Erythroblast (primary cell): ENCODE results near the gene ORAI2.
"Not testable (repeated sequence)": the region's sequence is repeated elsewhere in the genome, so short reads cannot be mapped to it uniquely, and the experiment has no call there.

ENCODE experiments used
- DNase-seq, 2 experiments: peaks; one replicate each; lab custom pipeline; 2025; lab: John Stamatoyannopoulos, UW
- GATA1 ChIP-seq: IDR thresholded peaks from 2 replicates; pipeline ENCODE4 v1.6.1; 2011; ENCODE audit warnings: low read depth, mild to moderate bottlenecking, control low read depth, low read length, moderate library complexity
- POLR2A ChIP-seq: IDR thresholded peaks from 2 replicates; pipeline ENCODE4 v1.6.1; 2011; ENCODE audit warnings: mild to moderate bottlenecking, low read length

ORAI2 gene

DNA sequence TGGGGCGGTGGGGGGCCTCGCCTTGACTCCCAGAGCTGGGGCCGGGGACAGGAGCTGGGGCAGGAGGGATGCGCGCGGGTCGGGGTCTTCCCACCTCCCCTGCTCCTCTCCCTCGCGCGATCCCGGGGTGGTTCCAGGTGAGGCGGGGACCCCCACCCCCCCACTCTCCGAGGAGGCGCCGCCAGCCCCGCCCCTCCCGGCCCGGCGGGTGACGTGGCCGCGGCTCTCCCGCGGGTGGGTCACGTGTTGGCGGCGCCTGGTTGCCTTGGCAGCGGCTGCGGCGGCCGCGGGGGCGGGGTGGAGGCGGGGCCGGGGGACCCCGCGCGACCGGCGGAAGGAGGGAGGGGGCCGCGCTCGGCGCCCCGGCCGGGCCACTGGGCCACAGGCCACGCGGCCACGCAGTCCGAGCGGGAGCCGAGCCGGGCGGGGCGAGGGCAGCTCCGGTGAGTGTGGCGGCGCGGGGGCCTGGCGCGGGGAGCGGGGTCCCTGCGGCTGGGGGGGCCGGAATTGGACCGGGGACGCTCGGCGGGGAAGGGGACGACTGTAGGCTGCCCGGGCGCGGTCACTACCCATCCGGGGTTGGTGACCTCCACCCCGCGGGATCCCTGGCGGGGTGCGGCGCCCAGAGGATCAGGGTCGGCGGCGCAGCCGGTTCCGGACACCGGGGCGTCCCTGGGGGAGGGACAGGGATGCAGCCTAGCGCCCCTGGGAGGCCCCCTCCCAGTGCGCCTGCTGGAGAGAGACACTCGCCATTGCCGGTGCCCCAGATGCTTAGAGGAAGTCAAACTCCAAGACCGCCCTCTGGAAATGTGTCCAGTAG is at the start of gene ORAI2:
Gene ORAI2 (plus strand): TSS at position 357 of the 820 bp plus-strand sequence. CDS start 5,382 bp downstream, outside the sequence.
- TF ChIP-seq POLR2A = peak; percentile 6
- no peak for TF ChIP-seq GATA1
- peak; percentile 73 to 84 for DNase-seq

DNA sequence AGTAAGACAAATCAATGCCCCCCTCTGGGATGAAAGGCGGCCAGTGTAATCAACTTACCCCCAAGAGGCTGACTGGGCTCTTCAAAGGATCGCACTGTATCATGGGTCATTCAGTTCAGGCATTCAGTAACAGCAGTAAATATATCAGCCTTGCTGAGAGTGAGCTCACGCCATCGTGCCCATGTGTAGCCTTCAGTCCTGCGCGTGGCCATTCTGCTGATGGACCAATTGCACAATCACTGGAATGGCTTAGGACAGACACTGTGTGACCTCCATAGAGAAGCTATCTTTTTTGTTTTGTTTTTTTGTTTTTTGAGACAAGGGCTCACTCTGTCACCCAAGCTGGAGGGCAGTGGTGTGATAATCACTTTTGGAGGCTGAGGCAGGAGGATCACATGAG is 46.3 kb upstream of the ORAI2 start:
- TF ChIP-seq GATA1 (no peak), POLR2A (no peak)
- DNase-seq = no peak

DNA sequence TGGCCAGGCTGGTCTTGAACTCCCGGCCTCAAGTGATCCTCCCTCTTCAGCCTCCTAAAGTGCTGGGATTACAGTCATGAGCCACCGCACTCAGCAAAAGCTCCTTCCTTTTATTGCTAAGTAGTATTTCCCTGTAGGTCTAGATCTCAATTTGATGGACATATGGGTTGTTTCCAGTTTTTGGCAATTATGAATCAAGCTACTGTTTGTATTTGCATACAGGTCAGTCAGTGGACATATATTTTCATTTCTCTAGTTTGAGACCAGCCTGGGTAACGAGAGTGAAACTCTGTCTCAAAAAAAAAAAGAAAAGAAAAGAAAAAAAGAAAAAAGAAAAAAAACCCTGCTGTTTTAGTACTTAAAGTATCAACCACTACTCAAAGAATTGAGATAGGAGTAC is 43.6 kb upstream of the ORAI2 start:
- DNase-seq = no peak
- TF ChIP-seq GATA1 (no peak), POLR2A (no peak)

DNA sequence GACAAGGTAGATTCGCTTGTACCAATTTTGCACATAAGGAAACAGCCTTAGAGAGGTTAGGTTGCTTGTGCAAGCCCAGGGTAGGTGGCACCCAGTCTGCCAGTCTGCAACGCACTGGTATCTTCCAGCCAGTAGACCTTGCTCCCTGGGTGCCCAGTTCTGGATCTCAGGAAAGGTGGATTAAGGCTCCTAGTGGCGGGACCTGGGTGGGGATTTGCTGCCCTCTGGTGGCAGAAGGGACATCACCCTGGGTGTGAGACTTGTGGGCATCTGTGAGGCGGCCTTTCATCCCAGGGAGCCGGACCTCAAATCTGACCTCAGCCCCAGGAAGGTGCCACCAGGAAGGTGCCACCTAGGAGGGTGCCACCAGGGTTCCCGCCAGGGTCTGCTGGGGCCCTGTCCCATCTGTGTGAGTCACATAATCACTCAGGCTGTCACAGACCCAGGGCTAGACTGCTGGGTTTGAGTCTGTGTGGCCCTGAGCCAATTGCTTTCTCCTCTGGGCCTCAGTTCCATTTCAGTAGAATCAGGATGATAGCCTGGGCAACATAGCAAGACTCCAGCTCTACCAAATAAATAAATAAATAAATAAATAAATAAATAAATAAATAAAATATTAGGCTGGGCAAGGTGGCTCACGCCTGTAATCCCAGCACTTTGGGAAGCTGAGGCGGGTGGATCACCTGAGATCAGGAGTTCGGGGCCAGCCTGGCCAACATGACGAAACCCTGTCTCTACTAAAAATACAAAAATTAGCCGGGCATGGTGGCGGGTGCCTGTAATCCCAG is 42.5 kb upstream of the ORAI2 start:
- no peak for TF ChIP-seq GATA1
- no peak for TF ChIP-seq POLR2A
- DNase-seq = peak; percentile 67 to 86

DNA sequence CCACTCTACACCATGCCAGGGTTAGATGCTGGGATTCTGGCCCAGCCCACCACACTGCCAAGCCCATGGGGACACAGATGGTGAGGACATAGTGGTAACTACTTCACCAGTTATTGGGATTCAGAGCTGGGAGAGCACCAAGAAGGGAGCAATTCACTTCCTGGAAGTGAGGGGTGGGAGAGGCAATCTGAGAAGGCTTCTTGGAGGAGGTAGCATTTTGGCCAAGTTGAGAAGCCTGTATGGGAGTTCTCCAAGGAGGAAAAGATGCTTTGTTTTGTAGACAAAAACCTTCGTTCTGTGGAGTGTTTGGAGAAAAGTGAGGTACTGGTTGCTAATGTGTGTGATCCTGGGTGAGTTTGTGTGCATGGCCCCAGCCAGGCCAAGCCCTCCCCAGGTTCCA is 41.0 kb upstream of the ORAI2 start:
- DNase-seq = no peak
- TF ChIP-seq GATA1 = no peak
- no peak for TF ChIP-seq POLR2A

DNA sequence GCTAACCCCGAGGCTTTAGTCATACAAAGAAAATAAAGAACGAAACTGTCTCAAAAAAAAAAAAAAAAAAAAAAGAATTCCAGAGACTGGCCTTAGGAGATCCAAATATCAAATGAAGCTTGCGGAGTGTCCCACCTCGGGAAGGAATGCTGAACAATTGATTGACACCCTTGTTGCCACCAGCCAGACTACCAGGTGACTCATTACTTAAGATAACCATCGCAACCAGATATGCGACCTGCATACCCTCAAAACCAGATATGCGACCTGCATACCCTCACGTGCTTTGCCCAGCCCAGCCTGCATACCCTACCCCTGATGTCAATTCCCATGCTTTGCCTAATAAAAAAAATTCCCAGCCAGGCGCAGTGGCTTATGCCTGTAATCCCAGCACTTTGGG is 39.9 kb upstream of the ORAI2 start:
- no peak for DNase-seq

DNA sequence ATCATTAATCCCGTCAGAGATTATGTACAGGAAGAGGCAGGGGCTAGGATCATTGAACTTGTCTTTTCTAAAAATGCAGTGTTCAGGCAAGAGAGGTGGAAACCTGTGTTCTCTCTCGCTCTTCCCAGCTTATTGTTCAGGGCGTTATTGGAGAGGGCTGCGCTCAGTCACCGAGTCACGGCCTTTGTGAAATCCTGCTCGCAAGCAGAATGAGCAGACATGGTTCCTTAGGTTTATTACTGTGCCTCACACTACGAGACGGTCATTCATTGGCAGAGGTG is 37.8 kb upstream of the ORAI2 start:
- no peak for TF ChIP-seq POLR2A
- TF ChIP-seq GATA1 = no peak
- DNase-seq = no peak

More for the DNA sequence above, 39.9 kb upstream of the ORAI2 start:
- TF ChIP-seq GATA1 (no peak), POLR2A (no peak)

DNA sequence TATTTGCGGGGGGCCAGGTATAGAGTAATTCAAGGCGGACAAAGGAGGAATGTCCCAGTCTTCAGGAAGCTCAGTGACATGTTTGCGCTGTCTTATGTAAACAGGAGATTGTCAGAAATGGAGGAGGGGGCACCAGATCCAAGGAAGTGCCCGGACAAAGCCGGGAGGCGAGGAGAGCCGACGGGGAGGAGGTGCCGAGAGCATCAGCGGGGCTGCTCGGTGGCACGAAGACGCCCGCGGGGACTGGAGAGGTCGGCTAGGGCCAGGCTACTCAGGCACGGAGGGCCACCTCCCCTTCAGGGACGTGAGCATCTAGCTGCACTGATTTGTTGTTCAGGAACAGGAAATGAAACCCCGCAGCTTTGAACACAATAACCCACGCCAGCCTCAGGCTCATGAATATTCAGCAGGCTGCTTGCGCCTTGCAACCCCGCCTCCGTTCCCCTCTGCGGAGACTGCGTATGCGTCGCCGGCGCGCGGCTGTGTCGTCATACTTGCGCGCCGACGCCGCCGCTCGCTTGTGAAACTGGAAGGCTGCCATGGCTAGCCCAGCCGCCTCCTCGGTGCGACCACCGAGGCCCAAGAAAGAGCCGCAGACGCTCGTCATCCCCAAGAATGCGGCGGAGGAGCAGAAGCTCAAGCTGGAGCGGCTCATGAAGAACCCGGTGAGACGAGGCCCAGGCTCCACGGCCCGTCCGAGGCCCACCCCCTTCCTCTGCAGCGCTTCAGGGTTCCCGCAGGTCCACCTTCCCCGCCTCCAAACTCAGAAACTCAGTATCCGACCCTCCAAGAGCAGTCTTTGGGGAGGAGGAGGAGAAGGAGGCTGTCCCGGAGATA is 37.3 kb upstream of the ORAI2 start, which contains the start of gene PRKRIP1:
Gene PRKRIP1 (plus strand): TSS at position 491 of the 837 bp plus-strand sequence. CDS start 49 bp downstream, at position 540.
- DNase-seq = peak; percentile 90 to 94
- TF ChIP-seq GATA1 = no peak
- TF ChIP-seq POLR2A = peak; percentile 61

DNA sequence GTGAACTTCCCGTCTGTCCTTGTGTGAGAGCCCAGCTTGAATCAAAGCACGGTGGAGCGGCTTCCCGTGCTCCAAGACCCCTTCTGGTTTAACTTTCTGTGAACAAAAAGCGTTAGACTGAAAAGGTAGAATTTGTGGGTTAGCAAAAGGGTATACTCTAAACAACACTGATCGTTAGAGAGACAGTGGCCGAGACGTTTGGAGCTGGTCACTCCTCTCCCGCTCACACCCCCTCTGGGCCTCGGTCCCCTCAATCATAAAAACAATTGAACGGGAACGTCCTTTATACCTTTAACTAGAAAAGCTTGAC is 36.7 kb upstream of the ORAI2 start:
- DNase-seq = no peak
- TF ChIP-seq GATA1 (no peak), POLR2A (peak; percentile 31)

DNA sequence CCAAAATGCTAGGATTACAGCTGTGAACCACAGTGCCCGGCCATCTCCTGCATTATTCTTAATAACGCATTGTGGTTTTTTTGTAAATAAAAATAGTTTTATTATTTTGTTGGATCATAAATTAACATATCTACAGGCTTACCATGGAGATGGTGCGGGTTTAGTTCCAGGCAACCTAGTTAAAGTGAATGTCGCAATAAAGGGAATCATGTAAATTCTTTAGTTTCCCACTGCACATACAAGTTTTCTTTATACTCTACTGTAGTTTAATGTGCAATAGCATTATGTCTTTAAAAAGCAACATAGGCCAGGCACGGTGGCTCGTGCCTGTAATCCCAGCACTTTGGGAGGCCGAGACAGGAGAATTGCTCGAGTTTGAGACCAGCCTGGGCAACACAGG is 34.8 kb upstream of the ORAI2 start:
- DNase-seq = no peak
- TF ChIP-seq POLR2A = no peak
- no peak for TF ChIP-seq GATA1

DNA sequence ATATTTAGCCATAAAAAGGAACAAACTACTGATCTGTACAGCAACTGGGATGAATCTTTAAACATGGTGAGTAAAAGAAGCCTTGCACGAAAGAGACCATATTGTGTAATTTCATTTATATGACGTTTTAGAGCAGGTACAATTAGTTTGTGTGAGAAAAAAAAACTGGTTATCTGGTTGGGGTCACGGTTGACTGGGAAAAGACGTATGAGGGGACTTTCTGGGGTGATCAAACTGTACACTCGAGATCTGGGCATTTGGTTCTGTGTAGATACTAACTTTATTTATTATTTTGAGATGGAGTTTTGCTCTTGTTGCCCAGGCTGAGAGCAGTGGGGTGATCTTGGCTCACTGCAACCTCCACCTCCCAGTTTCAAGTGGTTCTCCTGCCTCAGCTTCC is 33.0 kb upstream of the ORAI2 start:
- TF ChIP-seq GATA1 (no peak), POLR2A (no peak)
- DNase-seq = no peak

DNA sequence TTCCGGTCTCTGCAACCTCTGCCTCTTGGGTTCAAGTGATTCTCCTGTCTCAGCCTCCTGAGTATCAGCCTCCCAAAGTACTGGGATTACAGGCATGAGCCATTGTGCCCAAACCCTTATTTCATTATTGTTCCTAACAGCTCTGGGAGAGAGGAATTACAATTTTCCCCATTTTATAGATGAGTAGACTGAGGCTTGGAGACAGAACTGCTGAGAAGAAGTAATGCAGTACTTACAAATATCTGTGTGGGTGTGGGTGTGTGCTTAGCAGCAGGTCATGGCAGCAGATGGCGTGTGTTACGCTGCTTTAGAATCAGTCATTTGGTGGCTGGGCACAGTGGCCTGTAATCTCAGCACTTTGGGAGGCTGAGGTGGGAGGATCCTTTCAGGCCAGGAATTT is 29.8 kb upstream of the ORAI2 start:
- DNase-seq = no peak
- TF ChIP-seq POLR2A = no peak

DNA sequence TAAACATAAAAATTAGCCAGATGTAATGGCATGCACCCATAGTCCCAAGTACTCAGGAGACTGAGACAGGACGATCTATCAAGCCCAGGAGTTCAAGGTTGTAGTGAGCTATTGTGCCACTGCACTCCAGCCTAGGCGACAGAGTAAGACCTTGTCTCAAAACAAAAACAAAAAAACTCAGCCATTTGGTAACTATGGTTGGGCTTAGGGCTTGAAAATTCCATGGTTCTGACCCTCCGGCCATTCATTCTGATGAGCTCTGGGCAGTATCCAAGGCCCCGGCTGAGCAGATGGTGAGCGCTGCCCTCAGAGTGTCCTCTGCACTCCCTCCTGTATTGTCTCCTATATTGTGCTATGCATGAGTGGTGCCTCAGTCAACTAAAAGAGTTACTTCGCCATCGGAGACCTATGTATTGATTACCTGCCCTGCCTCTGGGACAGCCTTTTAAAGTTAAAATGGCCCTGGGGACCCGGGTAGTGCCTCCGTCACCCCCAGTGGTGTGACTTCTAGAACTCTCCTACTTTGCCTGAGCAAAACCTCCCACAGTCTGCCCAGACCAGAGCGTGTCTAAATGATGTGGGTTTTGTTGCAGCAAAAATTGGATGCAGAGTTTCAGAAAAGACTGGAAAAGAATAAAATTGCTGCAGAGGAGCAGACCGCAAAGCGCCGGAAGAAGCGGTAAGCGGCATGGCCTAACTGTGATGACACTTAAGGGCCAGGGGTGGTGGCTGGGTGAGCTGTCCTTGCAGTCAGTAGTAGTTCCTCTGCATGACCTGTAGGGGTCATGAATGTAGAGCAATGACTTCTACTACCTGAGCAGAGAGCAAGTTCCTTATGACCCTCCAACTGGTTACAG is 29.1 kb upstream of the ORAI2 start:
- TF ChIP-seq GATA1 (no peak), POLR2A (no peak)
- peak; percentile 76 to 77 for DNase-seq

DNA sequence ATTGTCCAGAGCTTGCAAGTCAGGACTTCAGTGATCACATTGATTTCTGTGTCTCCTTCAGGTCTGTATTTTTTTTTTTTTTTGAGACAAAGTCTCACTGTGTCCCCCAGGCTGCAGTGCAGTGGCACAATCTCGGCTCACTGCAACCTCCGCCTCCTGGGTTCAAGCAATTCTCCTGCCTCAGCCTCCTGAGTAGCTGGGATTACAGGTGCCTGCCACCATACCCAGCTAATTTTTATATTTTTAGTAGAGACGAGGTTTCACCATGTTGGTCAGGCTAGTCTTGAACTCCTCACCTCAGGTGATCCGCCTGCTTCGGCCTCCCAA is 28.6 kb upstream of the ORAI2 start:
- not testable (repeated sequence) for DNase-seq
